A549 (cell line): ENCODE data around the gene TRIM43.
"Not testable (repeated sequence)": the region's sequence is repeated elsewhere in the genome, so short reads cannot be mapped to it uniquely, and the experiment has no call there.

Experiments
- CEBPB ChIP-seq, 2 experiments: fragments of >200 bp in 1 of 2; sonication (Bioruptor Twin) in 1 of 2; formaldehyde crosslinking in 1 of 2; IDR thresholded peaks; 2 replicates each; pipeline ENCODE4 v1.6.1; 2012 to 2016
- EP300 ChIP-seq, 2 experiments: fragments of >200 bp; sonication (Bioruptor Twin); formaldehyde crosslinking; IDR thresholded peaks; 2 replicates in 1 of 2; 3 replicates in 1 of 2; pipeline ENCODE4 v1.6.1; 2016 to 2017
- ESRRA ChIP-seq: fragments of 150-350 bp; IDR thresholded peaks from 2 replicates; pipeline ENCODE4 v1.6.1; 2014; ENCODE audit warnings: mild to moderate bottlenecking, low read length, borderline replicate concordance
- FOXS1 ChIP-seq: fragments of 250-450 bp; sonication (Bioruptor Pico); IDR thresholded peaks from 2 replicates; pipeline ENCODE4 v1.5.0; 2020; ENCODE audit warnings: mild to moderate bottlenecking, moderate library complexity
- GATA3 ChIP-seq: IDR thresholded peaks from 2 replicates; pipeline ENCODE4 v1.6.1; 2012; ENCODE audit warnings: borderline replicate concordance
- KDM1A ChIP-seq: fragments of 200-600 bp; sonication (generic); IDR thresholded peaks from 2 replicates; pipeline ENCODE4 v1.6.1; 2016; ENCODE audit warnings: low read depth, mild to moderate bottlenecking
- MAFK ChIP-seq: fragments of 450-650 bp; IDR thresholded peaks from 2 replicates; pipeline ENCODE4 v1.6.1; 2014; ENCODE audit not compliant: partially characterized antibody
- POLR2A ChIP-seq: IDR thresholded peaks from 2 replicates; pipeline ENCODE4 v1.6.1; 2012; ENCODE audit warnings: mild to moderate bottlenecking, low read length
- TF ChIP-seq, protein P1 (sequence below): fragments of >200 bp; sonication (Bioruptor Twin); formaldehyde crosslinking; IDR thresholded peaks from 3 replicates; pipeline ENCODE4 v1.5.1; 2016
- TF ChIP-seq, protein P2 (sequence below): IDR thresholded peaks from 2 replicates; pipeline ENCODE4 v1.6.1; 2012; ENCODE audit warnings: low read depth, borderline replicate concordance
- TF ChIP-seq, protein P3 (sequence below): fragments of 200-600 bp; sonication (generic); IDR thresholded peaks from 2 replicates; pipeline ENCODE4 v1.6.1; 2016; ENCODE audit warnings: antibody characterized with exemption, mild to moderate bottlenecking, moderate library complexity
- TF ChIP-seq, protein P4 (sequence below): IDR thresholded peaks from 2 replicates; pipeline ENCODE4 v1.6.1; 2012
- TF ChIP-seq, protein P5 (sequence below): fragments of 150-350 bp; IDR thresholded peaks from 2 replicates; pipeline ENCODE4 v1.6.1; 2014; ENCODE audit warnings: low read depth, mild to moderate bottlenecking, low read length

DNA sequence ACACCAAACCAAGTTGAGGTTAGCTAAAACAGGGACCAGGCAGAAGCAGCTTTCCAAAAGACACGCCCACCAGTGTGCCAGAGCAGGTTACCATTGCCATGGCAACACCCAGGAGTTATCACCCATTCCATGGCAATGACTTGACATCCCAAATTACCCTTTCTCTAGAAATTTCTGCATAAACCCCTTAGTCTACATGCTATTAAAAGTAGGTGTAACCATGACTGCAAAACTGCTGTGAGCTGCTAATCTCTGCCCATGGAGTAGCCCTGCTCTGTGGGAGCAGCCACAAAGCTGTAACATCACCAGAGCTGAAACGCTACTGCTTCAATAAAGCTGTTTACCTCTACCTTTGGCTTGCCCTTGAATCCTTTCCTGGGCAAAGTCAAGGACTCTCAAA, 18.0 kb downstream of the TRIM43 start:
- TF ChIP-seq, protein P1, sequence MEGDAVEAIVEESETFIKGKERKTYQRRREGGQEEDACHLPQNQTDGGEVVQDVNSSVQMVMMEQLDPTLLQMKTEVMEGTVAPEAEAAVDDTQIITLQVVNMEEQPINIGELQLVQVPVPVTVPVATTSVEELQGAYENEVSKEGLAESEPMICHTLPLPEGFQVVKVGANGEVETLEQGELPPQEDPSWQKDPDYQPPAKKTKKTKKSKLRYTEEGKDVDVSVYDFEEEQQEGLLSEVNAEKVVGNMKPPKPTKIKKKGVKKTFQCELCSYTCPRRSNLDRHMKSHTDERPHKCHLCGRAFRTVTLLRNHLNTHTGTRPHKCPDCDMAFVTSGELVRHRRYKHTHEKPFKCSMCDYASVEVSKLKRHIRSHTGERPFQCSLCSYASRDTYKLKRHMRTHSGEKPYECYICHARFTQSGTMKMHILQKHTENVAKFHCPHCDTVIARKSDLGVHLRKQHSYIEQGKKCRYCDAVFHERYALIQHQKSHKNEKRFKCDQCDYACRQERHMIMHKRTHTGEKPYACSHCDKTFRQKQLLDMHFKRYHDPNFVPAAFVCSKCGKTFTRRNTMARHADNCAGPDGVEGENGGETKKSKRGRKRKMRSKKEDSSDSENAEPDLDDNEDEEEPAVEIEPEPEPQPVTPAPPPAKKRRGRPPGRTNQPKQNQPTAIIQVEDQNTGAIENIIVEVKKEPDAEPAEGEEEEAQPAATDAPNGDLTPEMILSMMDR: not testable (repeated sequence)
- not testable (repeated sequence) for TF ChIP-seq FOXS1 (CRISPR knock-in tag); POLR2A; KDM1A; MAFK; GATA3; EP300 (IDR thresholded peaks at IDR 0.05); CEBPB (IDR thresholded peaks at IDR 0.05); ESRRA
- TF ChIP-seq, protein P2, sequence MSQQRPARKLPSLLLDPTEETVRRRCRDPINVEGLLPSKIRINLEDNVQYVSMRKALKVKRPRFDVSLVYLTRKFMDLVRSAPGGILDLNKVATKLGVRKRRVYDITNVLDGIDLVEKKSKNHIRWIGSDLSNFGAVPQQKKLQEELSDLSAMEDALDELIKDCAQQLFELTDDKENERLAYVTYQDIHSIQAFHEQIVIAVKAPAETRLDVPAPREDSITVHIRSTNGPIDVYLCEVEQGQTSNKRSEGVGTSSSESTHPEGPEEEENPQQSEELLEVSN: not testable (repeated sequence)
- TF ChIP-seq, protein P3, sequence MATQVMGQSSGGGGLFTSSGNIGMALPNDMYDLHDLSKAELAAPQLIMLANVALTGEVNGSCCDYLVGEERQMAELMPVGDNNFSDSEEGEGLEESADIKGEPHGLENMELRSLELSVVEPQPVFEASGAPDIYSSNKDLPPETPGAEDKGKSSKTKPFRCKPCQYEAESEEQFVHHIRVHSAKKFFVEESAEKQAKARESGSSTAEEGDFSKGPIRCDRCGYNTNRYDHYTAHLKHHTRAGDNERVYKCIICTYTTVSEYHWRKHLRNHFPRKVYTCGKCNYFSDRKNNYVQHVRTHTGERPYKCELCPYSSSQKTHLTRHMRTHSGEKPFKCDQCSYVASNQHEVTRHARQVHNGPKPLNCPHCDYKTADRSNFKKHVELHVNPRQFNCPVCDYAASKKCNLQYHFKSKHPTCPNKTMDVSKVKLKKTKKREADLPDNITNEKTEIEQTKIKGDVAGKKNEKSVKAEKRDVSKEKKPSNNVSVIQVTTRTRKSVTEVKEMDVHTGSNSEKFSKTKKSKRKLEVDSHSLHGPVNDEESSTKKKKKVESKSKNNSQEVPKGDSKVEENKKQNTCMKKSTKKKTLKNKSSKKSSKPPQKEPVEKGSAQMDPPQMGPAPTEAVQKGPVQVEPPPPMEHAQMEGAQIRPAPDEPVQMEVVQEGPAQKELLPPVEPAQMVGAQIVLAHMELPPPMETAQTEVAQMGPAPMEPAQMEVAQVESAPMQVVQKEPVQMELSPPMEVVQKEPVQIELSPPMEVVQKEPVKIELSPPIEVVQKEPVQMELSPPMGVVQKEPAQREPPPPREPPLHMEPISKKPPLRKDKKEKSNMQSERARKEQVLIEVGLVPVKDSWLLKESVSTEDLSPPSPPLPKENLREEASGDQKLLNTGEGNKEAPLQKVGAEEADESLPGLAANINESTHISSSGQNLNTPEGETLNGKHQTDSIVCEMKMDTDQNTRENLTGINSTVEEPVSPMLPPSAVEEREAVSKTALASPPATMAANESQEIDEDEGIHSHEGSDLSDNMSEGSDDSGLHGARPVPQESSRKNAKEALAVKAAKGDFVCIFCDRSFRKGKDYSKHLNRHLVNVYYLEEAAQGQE: not testable (repeated sequence)
- TF ChIP-seq, protein P4, sequence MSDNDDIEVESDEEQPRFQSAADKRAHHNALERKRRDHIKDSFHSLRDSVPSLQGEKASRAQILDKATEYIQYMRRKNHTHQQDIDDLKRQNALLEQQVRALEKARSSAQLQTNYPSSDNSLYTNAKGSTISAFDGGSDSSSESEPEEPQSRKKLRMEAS: not testable (repeated sequence)
- TF ChIP-seq, protein P5, sequence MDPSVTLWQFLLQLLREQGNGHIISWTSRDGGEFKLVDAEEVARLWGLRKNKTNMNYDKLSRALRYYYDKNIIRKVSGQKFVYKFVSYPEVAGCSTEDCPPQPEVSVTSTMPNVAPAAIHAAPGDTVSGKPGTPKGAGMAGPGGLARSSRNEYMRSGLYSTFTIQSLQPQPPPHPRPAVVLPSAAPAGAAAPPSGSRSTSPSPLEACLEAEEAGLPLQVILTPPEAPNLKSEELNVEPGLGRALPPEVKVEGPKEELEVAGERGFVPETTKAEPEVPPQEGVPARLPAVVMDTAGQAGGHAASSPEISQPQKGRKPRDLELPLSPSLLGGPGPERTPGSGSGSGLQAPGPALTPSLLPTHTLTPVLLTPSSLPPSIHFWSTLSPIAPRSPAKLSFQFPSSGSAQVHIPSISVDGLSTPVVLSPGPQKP: not testable (repeated sequence)
